Measurements from ENCODE around the gene RIPPLY3. TPM values are rescaled to one million over a fixed set of nuclear protein-coding genes. Genes with fewer than 3 reads are reported as not detected.
A peak's percentile ranks its signal among the peaks of the same experiment; 100 is the strongest.

Gene RIPPLY3
- total and polyA plus RNA-seq, 2 of the 13 experiments (the other 11 are each of a cell fraction or from before 2014, with no cell fraction given): 0.09 to 2.9 TPM

DNA sequence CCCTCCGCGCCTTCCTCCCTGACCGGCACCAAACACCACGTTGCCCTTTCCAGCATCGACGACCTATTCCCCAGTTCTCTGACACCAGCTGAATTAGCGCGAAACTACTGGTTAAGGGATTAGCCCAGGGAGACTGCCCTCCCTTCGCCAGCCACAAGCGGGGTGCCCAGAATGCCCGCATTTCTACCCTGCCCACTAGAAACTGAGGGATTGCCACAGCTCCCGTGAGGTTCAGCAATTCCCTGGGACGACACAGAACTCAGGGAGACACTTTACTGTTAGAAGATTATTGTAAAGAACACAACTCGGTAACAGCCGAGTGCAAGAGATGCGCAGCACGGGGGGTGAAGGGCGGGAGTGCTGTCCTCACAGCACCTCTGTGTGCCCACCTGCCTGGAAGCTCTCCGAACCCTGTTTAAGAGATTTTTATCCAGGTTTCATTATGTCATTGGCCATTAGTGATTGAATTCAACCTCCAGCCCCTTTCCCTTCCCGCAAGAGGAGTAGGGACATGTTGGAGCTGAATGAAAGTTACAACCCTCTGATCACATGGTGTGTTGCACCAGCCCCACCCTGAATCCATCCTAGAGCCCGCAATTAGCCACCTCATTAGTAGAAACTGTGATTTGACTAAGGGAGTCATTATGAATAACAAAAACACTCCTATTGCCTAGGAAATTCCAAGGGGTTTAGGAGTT lies 15.8 kb upstream of the RIPPLY3 start (continued):
- peak; percentile 63 for TF ChIP-seq HNRNPL (IDR thresholded peaks at IDR 0.05; ENCODE audit: low read depth, low read length)
- no peak for TF ChIP-seq JDP2 (CRISPR knock-in tag; IDR thresholded peaks at IDR 0.05; ENCODE audit: borderline replicate concordance)
- no peak for TF ChIP-seq NFE2 (CRISPR knock-in tag; IDR thresholded peaks at IDR 0.05)
- TF ChIP-seq ZNF790 (CRISPR knock-in tag; IDR thresholded peaks at IDR 0.05; ENCODE audit: borderline replicate concordance): no peak
- TF ChIP-seq PITX1 (CRISPR knock-in tag; IDR thresholded peaks at IDR 0.05): peak; percentile 5; the same call in 1 of the 2 replicates
- TF ChIP-seq, protein P1, sequence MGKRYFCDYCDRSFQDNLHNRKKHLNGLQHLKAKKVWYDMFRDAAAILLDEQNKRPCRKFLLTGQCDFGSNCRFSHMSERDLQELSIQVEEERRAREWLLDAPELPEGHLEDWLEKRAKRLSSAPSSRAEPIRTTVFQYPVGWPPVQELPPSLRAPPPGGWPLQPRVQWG (CRISPR knock-in tag; IDR thresholded peaks at IDR 0.05; ENCODE audit: borderline replicate concordance, low read depth): no peak
- TF ChIP-seq CEBPB (IDR thresholded peaks at IDR 0.05; ENCODE audit: borderline replicate concordance, low read depth, low read length): no peak
- no peak for TF ChIP-seq NAIF1 (CRISPR knock-in tag; IDR thresholded peaks at IDR 0.05; ENCODE audit: borderline replicate concordance)
- 0 out of 2 replicates have a peak, but pooled peaks have one; percentile 4 for TF ChIP-seq ZNF879 (CRISPR knock-in tag; IDR thresholded peaks at IDR 0.05)
- TF ChIP-seq, protein P2, sequence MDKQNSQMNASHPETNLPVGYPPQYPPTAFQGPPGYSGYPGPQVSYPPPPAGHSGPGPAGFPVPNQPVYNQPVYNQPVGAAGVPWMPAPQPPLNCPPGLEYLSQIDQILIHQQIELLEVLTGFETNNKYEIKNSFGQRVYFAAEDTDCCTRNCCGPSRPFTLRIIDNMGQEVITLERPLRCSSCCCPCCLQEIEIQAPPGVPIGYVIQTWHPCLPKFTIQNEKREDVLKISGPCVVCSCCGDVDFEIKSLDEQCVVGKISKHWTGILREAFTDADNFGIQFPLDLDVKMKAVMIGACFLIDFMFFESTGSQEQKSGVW (CRISPR knock-in tag; IDR thresholded peaks at IDR 0.05; ENCODE audit: borderline replicate concordance): no peak
- no peak for TF ChIP-seq NR3C1 (CRISPR knock-in tag; IDR thresholded peaks at IDR 0.05)
- no peak for TF ChIP-seq ZNF354B (CRISPR knock-in tag; IDR thresholded peaks at IDR 0.05)
- TF ChIP-seq, protein P3, sequence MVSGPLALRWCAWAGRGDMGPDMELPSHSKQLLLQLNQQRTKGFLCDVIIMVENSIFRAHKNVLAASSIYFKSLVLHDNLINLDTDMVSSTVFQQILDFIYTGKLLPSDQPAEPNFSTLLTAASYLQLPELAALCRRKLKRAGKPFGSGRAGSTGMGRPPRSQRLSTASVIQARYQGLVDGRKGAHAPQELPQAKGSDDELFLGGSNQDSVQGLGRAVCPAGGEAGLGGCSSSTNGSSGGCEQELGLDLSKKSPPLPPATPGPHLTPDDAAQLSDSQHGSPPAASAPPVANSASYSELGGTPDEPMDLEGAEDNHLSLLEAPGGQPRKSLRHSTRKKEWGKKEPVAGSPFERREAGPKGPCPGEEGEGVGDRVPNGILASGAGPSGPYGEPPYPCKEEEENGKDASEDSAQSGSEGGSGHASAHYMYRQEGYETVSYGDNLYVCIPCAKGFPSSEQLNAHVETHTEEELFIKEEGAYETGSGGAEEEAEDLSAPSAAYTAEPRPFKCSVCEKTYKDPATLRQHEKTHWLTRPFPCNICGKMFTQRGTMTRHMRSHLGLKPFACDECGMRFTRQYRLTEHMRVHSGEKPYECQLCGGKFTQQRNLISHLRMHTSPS (CRISPR knock-in tag; IDR thresholded peaks at IDR 0.05; ENCODE audit: low read depth): peak; percentile 23; the same call in 1 of the 2 replicates
- TF ChIP-seq ZNF781 (CRISPR knock-in tag; IDR thresholded peaks at IDR 0.05; ENCODE audit: borderline replicate concordance, not compliant biosample characterization): peak; percentile 55
- TF ChIP-seq RCOR2 (CRISPR knock-in tag; IDR thresholded peaks at IDR 0.05): no peak
- peak; percentile 39; the same call in 1 of the 2 replicates for TF ChIP-seq ZNF501 (CRISPR knock-in tag; IDR thresholded peaks at IDR 0.05)
- TF ChIP-seq, protein P4, sequence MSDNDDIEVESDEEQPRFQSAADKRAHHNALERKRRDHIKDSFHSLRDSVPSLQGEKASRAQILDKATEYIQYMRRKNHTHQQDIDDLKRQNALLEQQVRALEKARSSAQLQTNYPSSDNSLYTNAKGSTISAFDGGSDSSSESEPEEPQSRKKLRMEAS (IDR thresholded peaks at IDR 0.05): 0 out of 2 replicates have a peak, but pooled peaks have one; percentile 8
- peak; percentile 75; the same call in 1 of the 2 replicates for TF ChIP-seq ZNF724P (CRISPR knock-in tag; IDR thresholded peaks at IDR 0.05; ENCODE audit: borderline replicate concordance)
- no peak for TF ChIP-seq ARNT2 (CRISPR knock-in tag; IDR thresholded peaks at IDR 0.05; ENCODE audit: low read depth)
- 0 out of 2 replicates have a peak, but pooled peaks have one; percentile 2 for TF ChIP-seq ZNF431 (CRISPR knock-in tag; IDR thresholded peaks at IDR 0.05; ENCODE audit: borderline replicate concordance, low read depth)
- peak; percentile 94; the same call in 1 of the 2 replicates for TF ChIP-seq ZNF572 (CRISPR knock-in tag; IDR thresholded peaks at IDR 0.05)
- TF ChIP-seq SPEN (CRISPR knock-in tag; IDR thresholded peaks at IDR 0.05; ENCODE audit: low read depth): no peak
- TF ChIP-seq ZNF205 (CRISPR knock-in tag; IDR thresholded peaks at IDR 0.05): no peak
- TF ChIP-seq TBL1XR1 (IDR thresholded peaks at IDR 0.05; ENCODE audit: borderline replicate concordance, low read length, partially characterized antibody): no peak
- 0 out of 2 replicates have a peak, but pooled peaks have one; percentile 12 for TF ChIP-seq HES4 (CRISPR knock-in tag; IDR thresholded peaks at IDR 0.05; ENCODE audit: borderline replicate concordance)
- TF ChIP-seq MED1 (CRISPR knock-in tag; IDR thresholded peaks at IDR 0.05): no peak

Measured in HepG2 (cell line).